Esophagus squamous epithelium (tissue), 5 donors: ENCODE data around the gene NPB. TPM values are rescaled to one million over a fixed set of nuclear protein-coding genes. Genes with fewer than 3 reads are reported as not detected.

Experiments
- DNase-seq: peaks from one replicate; lab custom pipeline; 2025; lab: John Stamatoyannopoulos, UW
- H3K27ac ChIP-seq, 4 donors: fragments of 200-600 bp; sonication (generic); one replicate each; pipeline ENCODE4 v1.5.1; 2016 to 2019; ENCODE audit warnings: mild to moderate bottlenecking in 1 of 4
- H3K27me3 ChIP-seq, 4 donors: fragments of 200-600 bp; sonication (generic); 1 replicate in 3 of 4; 2 replicates in 1 of 4; pipeline versions ENCODE4 v1.5.1 to v1.6.0; 2017 to 2021; ENCODE audit warnings: antibody characterized with exemption in 1 of 4
- H3K36me3 ChIP-seq, 3 donors: fragments of 200-600 bp; sonication (generic); one replicate each; pipeline ENCODE4 v1.5.1; 2016 to 2019
- H3K4me1 ChIP-seq, 3 donors: fragments of 200-600 bp; sonication (generic); one replicate each; pipeline ENCODE4 v1.5.1; 2017 to 2019
- H3K4me3 ChIP-seq, 4 donors: fragments of 200-600 bp; sonication (generic); 1 replicate in 3 of 4; 2 replicates in 1 of 4; pipeline ENCODE4 v1.5.1; 2016 to 2019; ENCODE audit warnings: mild to moderate bottlenecking in 2 of 4, moderate library complexity in 1 of 4
- H3K9me3 ChIP-seq, 3 donors: fragments of 200-600 bp; sonication (generic); one replicate each; pipeline ENCODE4 v1.5.1; 2016 to 2019
- POLR2A ChIP-seq, 4 donors: fragments of 450-650 bp; IDR thresholded peaks; one replicate each; pipeline ENCODE4 v1.6.1; 2017; ENCODE audit warnings: antibody characterized with exemption in 4 of 4, mild to moderate bottlenecking in 4 of 4, moderate library complexity in 3 of 4
- WGBS, 2 donors: methylation state at CpG; one replicate each; pipeline ENCODE4 v1.1.5; 2018; 5-methylcytosine and 5-hydroxymethylcytosine counted together
- intact Hi-C: fragments of 100-400 bp; cut with DNase I; formaldehyde crosslinking; loops from one replicate; pipeline ENCODE4 v1.15.0; 2022
- total RNA-seq, 4 donors: library from RNA; depleted of rRNA; stranded (reverse); fragments of >200 nt; gene quantifications; one replicate each; pipeline ENCODE4 v1.1.0, GENCODE V29; 2016
- TF ChIP-seq, protein P1 (sequence below), 6 experiments: fragments of 450-650 bp in 4 of 6; fragments of 200-600 bp in 2 of 6; sonication (generic) in 2 of 6; IDR thresholded peaks; one replicate each; pipeline ENCODE4 v1.5.1; 2016 to 2019; ENCODE audit warnings: antibody characterized with exemption in 6 of 6, mild to moderate bottlenecking in 4 of 6, moderate library complexity in 4 of 6
- donor health status: DM: yes; HTN: yes; CAD: no.

NPB gene
- total RNA-seq, 4 donors from 2014 or later, result 0.53 to 7.4 (median 1.5) TPM

DNA sequence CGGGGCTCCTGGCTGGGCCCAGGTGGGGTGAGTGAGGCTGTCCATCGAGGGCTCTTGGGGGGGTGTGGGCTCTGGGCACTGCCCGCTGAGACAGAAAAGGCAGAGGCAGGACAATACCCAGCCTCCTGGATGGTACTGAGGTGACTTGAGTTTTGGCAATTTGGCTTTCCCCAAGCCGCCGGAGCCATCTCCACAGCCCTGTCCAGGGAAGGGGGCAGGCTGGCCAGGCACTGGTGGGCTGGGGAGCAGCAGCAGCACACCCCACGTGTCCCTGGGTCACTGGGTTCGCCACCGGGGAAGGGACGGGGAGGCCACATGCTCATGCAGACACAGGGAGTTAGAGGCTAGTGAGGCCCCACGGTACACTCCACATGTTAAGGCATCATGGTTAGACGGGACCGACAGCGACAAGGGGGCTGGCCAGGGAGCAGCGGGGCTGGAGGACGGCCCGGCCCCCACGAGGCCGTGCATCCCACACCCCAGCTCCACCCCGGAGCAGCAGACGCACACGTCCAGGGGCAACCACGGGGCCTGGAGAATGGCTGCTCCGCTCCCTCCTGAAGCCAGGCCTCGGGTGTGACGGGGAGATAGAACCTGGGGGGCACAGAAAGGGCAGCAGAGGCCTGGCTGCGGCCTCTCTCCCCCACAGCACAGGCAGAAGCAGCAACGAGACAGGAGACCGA lies 33.9 kb upstream of the NPB start:
- Histone ChIP-seq H3K36me3 (peaks cover 11 to 51% (median 22%) of the 10 kb centered on the region in 3 donors), H3K27ac (peak overlapping the region; percentile 95 to 100 (median 98)), H3K27me3 (no peaks in the 10 kb centered on the region), H3K4me1 (peaks cover 30 to 89% (median 51%) of the 10 kb centered on the region in 3 donors), H3K4me3 (peak overlapping the region in 1 of 4 donors; percentile 11), H3K9me3 (no peaks in the 10 kb centered on the region)
- no peak for DNase-seq
- 53 to 58% methylated on average over 5 to 6 of the region's 28 CpGs for WGBS, 2 donors
- TF ChIP-seq POLR2A (IDR thresholded peaks at IDR 0.05), result no peak
- TF ChIP-seq, protein P1, sequence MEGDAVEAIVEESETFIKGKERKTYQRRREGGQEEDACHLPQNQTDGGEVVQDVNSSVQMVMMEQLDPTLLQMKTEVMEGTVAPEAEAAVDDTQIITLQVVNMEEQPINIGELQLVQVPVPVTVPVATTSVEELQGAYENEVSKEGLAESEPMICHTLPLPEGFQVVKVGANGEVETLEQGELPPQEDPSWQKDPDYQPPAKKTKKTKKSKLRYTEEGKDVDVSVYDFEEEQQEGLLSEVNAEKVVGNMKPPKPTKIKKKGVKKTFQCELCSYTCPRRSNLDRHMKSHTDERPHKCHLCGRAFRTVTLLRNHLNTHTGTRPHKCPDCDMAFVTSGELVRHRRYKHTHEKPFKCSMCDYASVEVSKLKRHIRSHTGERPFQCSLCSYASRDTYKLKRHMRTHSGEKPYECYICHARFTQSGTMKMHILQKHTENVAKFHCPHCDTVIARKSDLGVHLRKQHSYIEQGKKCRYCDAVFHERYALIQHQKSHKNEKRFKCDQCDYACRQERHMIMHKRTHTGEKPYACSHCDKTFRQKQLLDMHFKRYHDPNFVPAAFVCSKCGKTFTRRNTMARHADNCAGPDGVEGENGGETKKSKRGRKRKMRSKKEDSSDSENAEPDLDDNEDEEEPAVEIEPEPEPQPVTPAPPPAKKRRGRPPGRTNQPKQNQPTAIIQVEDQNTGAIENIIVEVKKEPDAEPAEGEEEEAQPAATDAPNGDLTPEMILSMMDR (IDR thresholded peaks at IDR 0.05), result no peak
- intact Hi-C loops, result no loop called here

GRCh38 chr17:81868674-81869220 lies 33.3 kb upstream of the NPB start:
- Histone ChIP-seq H3K4me3 (peak overlapping the region in 2 of 4 donors; percentile 82 to 89), H3K4me1 (peaks cover 30 to 89% (median 48%) of the 10 kb centered on the region in 3 donors), H3K27ac (peak overlapping the region; percentile 95 to 100 (median 98)), H3K36me3 (peaks cover 11 to 45% (median 22%) of the 10 kb centered on the region in 3 donors), H3K9me3 (no peaks in the 10 kb centered on the region), H3K27me3 (no peaks in the 10 kb centered on the region)
- TF ChIP-seq, protein P1 (IDR thresholded peaks at IDR 0.05), result no peak
- no peak for TF ChIP-seq POLR2A (IDR thresholded peaks at IDR 0.05)
- WGBS, 2 donors, result 52% methylated on average over 20 to 22 of the region's 30 CpGs
- intact Hi-C loops, result no loop called here
- DNase-seq, result no peak

- intact Hi-C loops, result no loop called here
- H3K36me3 ChIP-seq, result peaks cover 11 to 40% (median 22%) of the 10 kb centered on the region in 3 donors
- peaks cover 30 to 86% (median 48%) of the 10 kb centered on the region in 3 donors for H3K4me1 ChIP-seq
- no peak for DNase-seq
- H3K4me3 ChIP-seq, result peak overlapping the region; percentile 71 to 89 (median 78)
- 33 to 35% methylated on average over 10 to 20 of the region's 52 CpGs for WGBS, 2 donors
- peak overlapping the region; percentile 95 to 100 (median 98) for H3K27ac ChIP-seq
- H3K27me3 ChIP-seq, result no peaks in the 10 kb centered on the region
- no peaks in the 10 kb centered on the region for H3K9me3 ChIP-seq
- no peak for TF ChIP-seq POLR2A (IDR thresholded peaks at IDR 0.05)
- TF ChIP-seq, protein P1 (IDR thresholded peaks at IDR 0.05), result peak; percentile 76 to 90 (median 85)
Observed at GRCh38 chr17:81869221-81870130, 32.6 kb upstream of the NPB start.

- Histone ChIP-seq H3K4me1 (peaks cover 30 to 80% (median 48%) of the 10 kb centered on the region in 3 donors), H3K36me3 (peaks cover 11 to 39% (median 22%) of the 10 kb centered on the region in 3 donors), H3K27ac (peak overlapping the region; percentile 95 to 100 (median 98)), H3K9me3 (no peaks in the 10 kb centered on the region), H3K4me3 (peak overlapping the region; percentile 71 to 89 (median 78)), H3K27me3 (no peaks in the 10 kb centered on the region)
- no peak for DNase-seq
- intact Hi-C loops, result no loop called here
- TF ChIP-seq POLR2A (IDR thresholded peaks at IDR 0.05), result no peak
- TF ChIP-seq, protein P1 (IDR thresholded peaks at IDR 0.05), result no peak
- 1 to 3% methylated on average over 8 to 12 of the region's 65 CpGs for WGBS, 2 donors
Observed at GRCh38 chr17:81870131-81870980, 31.7 kb upstream of the NPB start.
